CD4-positive, alpha-beta T cell treated with Interleukin-4 for 1 hour (primary cell): ENCODE measurements around the gene OGN.

Source experiments
- DNase-seq, 2 donors: peaks; one replicate each; pipeline ENCODE4 v3.0.0-alpha.2; 2020 to 2022

OGN gene

GRCh38 chr9:92342825-92343488, 61.4 kb downstream of the OGN start:
- no peak for DNase-seq

GRCh38 chr9:92341578-92341977, 62.8 kb downstream of the OGN start:
- no peak for DNase-seq

- DNase-seq: no peak
Observed at GRCh38 chr9:92333282-92333634, 71.1 kb downstream of the OGN start.
